ENCODE data around the gene SRSF11.

DNA sequence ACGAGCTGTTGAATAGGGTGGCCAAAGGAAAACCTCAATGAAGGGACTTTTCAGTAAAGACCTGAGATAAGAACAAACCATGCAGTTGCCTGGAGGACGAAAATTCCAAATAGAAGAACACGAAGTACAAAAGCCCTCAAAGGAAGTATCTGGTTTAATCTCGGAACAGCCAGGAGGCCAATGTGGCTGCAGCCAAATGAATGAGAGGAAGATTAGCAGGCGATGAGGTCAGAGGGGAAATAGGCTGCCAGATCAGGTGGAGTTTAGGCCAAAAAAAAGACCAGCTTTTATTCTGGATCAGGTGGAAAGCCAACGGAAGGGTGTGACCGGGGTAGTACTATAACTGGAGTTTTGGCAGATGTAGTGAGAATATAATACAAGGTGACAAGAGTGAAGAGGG lies 43.7 kb downstream of the SRSF11 start:
- TF ChIP-seq POLR2AphosphoS5 (IDR thresholded peaks at IDR 0.05; ENCODE audit: borderline replicate concordance, low read depth, low read length) (no peak), EZH2 (IDR thresholded peaks at IDR 0.05) (no peak)
